ENCODE results near the gene PABPN1.

Gene PABPN1

DNA sequence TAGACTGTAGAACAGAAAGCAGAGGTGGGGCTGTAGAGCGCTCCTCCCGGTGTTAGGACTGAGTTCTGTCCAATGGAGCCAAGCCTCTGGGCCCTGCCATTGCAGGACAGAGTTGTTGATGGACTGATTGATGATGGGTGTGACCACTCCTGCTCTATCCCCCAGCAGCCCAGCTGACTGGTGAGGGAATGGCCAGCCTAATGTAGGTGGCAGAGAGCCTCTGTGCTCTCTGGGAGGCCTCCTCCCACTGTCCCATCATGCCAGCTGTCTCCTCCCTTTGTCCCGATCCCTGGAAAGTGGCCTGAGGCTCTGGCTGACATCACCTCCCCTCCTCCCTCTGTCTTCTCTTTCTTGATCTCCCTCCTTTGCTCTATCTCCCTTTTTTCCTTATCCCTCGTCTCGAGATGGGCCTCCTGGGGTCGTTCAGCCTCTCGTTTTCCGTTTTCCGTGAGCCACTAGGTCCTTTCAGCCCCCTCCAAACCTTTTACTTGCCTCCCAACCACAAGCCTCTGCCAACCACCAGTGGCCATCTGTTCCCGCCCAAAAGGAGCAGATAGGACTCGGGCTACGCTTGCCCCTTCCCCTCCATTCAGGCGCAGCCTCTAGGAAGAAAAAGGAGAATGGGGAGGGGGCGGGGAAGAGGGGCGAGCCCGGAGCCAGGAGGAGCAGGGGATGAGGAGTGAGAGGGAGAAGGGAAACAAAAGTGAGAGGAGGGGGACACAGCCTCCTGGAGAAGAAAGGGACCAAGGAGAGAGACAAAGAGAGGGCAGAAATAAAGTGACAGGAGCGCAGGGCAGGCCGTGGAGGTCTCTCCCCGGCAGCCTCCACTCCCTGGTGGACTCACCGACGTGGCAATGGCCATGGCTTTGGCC, 43.1 kb downstream of the PABPN1 start:
- TF ChIP-seq POLR2A (IDR thresholded peaks at IDR 0.05; ENCODE audit: low read length) (no peak), GATA1 (IDR thresholded peaks at IDR 0.05; ENCODE audit: low read depth, low read length) (no peak)
- no peak for DNase-seq

DNA sequence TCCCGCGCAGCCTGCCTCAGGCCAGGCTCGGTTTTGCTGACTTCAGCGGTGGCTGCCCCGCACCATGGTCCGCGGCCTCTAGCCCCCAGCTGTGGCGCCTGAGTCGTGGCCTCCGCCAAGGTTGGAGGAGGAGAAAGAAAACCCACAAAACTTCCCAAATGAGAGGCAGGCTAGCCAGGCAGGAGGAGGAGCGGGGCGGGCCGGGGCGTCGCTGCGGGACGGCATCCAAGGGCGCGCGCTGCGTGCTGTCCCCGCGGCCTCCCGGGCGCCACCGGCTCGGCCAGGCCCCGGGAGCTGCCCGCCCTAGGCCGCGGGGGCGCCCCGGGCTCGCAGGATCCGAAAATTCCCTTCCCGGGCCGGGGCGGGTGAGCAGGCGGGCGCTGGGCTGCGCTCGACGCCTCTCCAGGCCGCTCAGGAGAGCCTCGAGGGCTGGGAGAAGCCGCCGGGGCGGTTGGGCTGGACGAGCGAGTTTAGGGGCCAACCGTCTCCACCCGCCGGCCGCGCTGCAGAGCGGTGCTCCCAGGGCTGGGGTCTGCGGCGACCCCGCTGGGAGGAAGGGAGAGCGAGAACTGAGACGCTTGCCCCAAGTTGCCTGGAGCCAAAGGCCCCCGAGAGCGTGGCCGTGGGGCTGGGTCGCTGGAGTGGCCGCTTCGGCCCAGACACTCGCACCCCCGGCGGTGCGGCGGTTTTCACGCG, 43.9 kb downstream of the PABPN1 start, which contains the start of gene EFS:
Gene EFS (minus strand): TSS at position 137 of the 696 bp plus-strand sequence. CDS start 147 bp downstream, outside the sequence.
- TF ChIP-seq POLR2A (IDR thresholded peaks at IDR 0.05; ENCODE audit: low read length) (no peak), GATA1 (IDR thresholded peaks at IDR 0.05; ENCODE audit: low read depth, low read length) (no peak)
- DNase-seq = no peak

DNA sequence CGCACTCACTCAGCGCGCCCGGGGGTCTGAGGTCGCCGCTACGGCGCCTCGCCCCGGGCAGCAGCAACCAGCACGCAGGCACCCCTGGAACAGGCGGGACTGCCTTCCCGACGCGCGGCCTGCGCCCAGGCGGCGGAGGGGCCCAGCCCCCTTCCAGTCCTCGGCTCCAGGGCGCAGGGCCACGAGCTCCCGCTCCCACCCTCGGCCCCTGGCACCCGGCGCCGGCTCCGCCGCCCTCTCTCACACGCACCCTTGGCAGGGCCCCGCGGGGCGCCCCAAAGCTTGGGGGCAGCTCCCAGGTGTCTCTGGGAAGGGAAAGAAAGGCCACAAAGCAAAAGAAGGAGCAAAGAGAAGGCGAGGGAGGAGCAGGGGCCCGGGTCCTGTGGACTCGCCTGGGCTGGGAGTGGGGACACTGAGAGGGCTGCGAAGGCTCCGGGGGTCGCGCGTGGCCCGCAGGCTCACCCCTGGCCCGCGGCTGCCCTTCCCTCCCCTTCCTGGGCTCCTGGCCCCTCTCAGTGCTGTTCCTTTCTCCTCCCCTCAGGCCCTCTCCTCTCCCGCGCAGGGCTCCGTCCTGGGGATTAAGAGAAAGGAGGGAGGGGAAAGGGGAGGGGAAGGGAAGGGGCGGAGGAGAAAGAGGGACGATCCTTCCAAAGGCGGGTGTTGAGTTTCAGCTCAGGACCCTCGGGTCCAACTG, 44.6 kb downstream of the PABPN1 start:
- TF ChIP-seq GATA1 (IDR thresholded peaks at IDR 0.05; ENCODE audit: low read depth, low read length) = no peak
- no peak for TF ChIP-seq POLR2A (IDR thresholded peaks at IDR 0.05; ENCODE audit: low read length)
- DNase-seq = no peak

DNA sequence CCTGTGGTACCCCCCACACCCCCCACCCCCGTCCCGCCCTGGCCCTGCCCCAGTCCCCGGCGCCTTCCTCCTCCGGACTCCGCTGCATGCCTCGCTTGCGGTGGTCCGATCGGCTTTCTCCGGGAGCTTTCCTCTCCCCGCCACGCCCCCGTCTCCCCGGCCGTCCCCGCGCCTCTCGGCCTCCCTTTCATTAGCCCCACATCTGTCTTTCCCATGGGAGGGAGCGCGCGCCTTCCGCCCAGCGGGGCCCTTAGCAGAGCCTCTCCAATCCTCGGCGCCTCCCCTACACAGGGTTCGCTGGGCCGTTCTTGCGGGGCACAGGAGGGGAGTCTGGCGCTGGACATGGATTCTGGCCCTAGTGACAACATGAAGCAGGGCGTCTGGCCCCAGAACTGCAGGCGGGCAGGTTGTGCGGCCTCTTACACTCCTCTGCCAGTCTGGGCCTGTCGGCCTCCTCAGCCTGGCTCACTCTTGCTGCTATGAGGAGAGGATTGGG, 45.2 kb downstream of the PABPN1 start:
- TF ChIP-seq GATA1 (IDR thresholded peaks at IDR 0.05; ENCODE audit: low read depth, low read length) = no peak
- no peak for TF ChIP-seq POLR2A (IDR thresholded peaks at IDR 0.05; ENCODE audit: low read length)

DNA sequence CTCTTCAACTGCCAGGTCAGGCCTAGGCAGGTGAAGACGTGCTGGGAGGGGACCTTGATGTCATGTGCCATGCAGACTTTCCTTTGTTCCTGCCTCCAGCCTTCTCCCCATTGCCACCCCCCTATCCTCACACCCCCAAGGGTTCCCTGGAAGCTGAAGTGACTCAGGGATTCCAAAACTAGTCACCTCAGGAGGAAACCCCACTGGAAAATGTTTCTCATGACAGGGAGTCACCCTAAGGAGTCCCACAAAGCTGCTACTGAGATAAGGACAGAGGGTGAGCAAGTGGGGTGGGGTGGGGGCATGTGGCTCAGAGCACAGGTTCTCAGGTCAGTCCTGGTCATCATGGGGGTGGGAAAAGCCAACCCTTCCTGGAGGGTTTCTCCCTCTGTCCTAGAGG, 49.0 kb downstream of the PABPN1 start:
- TF ChIP-seq POLR2A (IDR thresholded peaks at IDR 0.05; ENCODE audit: low read length) = no peak
- no peak for DNase-seq

More for the DNA sequence above, 45.2 kb downstream of the PABPN1 start:
- no peak for DNase-seq

DNA sequence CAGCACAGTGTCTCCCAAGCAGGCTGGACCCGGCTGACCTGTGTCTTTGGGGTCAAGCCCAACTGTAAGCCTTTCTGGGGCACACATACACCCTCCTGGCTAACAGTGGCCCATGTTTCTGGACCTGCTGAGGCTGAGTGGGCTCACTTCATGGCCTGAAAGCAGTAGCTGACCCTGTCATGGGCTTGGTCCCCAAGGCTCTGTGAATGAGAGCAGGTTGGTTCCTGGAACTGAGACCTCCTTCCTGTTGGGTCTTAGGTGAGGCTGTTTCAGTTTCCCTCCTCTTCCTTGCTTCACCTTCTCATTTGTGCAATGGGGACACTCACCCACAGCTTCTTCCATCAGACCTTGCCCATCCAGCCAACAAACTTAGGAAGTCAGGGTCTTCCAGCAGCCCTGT, 50.6 kb downstream of the PABPN1 start:
- TF ChIP-seq GATA1 (IDR thresholded peaks at IDR 0.05; ENCODE audit: low read depth, low read length) (no peak), POLR2A (IDR thresholded peaks at IDR 0.05; ENCODE audit: low read length) (no peak)
- no peak for DNase-seq

DNA sequence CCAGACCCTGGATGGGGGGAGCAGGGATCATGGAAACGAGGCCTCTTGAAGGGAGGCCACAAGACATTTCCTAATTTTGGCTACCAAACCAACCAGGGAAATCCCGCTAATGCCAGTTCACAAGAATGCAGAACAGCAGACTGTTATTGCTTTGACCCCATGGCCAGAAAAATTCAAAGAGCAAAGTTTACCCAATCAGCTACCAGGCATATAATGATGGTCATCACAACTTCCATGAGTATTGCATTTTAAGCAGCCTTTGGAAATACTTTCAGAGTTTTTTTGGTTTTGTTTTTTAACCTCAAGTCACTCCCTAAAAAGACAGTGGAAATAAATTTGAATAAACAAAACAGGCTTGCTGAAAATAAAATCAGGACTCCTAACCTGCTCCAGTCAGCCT, 51.3 kb downstream of the PABPN1 start, which contains the start of gene IL25:
Gene IL25 (plus strand): TSS at position 301 of the 400 bp plus-strand sequence.
- DNase-seq = no peak

DNA sequence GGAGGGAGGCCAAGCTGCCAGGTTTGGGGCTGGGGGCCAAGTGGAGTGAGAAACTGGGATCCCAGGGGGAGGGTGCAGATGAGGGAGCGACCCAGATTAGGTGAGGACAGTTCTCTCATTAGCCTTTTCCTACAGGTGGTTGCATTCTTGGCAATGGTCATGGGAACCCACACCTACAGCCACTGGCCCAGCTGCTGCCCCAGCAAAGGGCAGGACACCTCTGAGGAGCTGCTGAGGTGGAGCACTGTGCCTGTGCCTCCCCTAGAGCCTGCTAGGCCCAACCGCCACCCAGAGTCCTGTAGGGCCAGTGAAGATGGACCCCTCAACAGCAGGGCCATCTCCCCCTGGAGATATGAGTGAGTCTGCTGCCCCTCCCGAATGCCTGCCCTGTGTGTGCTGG, 51.8 kb downstream of the PABPN1 start:
- TF ChIP-seq GATA1 (IDR thresholded peaks at IDR 0.05; ENCODE audit: low read depth, low read length) (no peak), POLR2A (IDR thresholded peaks at IDR 0.05; ENCODE audit: low read length) (no peak)

More for the DNA sequence above, 51.3 kb downstream of the PABPN1 start, which contains the start of gene IL25:
- TF ChIP-seq POLR2A (IDR thresholded peaks at IDR 0.05; ENCODE audit: low read length) = no peak
- no peak for TF ChIP-seq GATA1 (IDR thresholded peaks at IDR 0.05; ENCODE audit: low read depth, low read length)

More for the DNA sequence above, 51.8 kb downstream of the PABPN1 start:
- DNase-seq = no peak
